DMS79 (cell line): Measurements from ENCODE around the gene RPRD1A.
"Not testable (repeated sequence)": the region's sequence is repeated elsewhere in the genome, so short reads cannot be mapped to it uniquely, and the experiment has no call there.

Experiments used
- DNase-seq: peaks from one replicate; lab custom pipeline; 2025; lab: John Stamatoyannopoulos, UW

The RPRD1A gene, protein sequence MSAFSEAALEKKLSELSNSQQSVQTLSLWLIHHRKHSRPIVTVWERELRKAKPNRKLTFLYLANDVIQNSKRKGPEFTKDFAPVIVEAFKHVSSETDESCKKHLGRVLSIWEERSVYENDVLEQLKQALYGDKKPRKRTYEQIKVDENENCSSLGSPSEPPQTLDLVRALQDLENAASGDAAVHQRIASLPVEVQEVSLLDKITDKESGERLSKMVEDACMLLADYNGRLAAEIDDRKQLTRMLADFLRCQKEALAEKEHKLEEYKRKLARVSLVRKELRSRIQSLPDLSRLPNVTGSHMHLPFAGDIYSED

DNA sequence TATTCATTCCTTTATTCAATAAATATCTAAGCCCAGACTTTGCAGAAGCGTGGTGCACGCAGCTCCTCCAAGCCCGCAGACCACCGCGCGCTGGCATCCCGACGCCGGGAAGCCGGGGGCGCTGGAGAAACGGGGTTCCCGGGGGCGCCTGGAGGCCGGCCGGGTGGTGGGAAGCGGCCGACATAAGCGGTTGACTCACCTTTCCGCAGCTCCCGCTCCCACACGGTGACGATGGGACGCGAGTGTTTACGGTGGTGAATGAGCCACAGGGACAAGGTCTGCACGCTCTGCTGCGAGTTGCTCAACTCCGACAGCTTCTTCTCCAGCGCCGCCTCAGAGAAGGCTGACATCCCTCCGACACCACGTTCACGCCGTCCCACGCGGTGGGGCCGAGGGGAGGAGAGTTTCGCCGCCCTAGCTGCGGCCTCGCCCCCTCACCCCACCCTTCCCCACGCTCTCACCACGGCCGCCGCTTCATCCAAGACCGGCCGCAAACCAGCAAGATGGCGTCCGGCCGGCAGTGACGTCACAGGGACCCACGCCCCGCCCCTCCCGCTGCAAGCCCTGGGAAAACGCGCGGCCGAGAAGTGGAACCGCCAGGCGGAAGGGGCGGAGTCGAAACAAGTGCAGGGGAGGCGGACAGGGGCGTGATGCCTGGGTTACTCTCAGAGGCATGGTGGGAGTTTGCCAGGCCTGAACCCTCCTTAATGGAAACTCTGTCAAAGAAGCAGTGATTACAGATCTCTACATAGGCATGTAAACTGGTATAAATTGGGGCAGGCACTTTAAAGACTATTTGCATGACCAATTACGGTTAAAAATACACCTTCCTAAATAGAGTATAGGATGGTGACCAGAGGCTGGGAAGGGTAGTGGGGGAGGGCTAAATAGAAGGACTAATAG lies at the start of gene RPRD1A:
RPRD1A (minus strand) TSS at position 505 of the 903 bp plus-strand sequence; CDS start at position 350, 155 bp downstream.
- DNase-seq: peak; percentile 95

DNA sequence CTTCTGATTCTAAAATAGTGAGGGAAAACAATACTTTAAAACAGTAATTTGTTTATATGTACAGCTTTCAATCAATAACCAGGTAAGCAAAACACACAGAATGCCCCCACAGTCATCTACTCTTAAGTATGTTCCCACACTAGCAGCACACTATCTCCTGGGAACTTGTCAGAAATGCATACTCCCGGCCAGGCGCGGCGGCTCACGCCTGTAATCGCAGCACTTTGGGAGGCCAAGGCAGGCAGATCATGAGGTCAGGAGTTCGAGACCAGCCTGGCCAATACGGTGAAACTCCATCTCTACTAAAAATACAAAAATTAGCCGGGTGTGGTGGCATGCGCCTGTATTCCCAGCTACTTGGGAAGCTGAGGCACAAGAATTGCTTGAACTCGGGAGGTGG lies 49.4 kb upstream of the RPRD1A start:
- not testable (repeated sequence) for DNase-seq

DNA sequence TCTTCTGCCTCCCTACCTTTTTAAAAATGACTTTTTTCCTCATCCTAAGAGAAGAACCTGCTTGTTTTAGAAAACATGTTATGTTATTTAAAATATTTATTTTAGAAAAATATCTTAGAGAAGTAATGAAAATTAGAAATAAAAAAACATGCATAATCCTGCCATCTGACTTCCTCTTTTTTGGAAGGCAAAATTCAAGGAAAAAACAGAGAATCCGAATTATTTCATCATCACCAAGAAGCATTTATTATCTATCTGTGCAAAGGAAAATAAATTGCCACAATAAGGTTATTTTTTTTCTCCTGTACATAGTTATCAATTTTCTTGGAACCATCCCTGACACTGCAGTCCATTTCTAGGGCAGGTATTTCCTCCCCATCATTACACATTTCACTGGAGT lies 47.4 kb upstream of the RPRD1A start:
- no peak for DNase-seq

DNA sequence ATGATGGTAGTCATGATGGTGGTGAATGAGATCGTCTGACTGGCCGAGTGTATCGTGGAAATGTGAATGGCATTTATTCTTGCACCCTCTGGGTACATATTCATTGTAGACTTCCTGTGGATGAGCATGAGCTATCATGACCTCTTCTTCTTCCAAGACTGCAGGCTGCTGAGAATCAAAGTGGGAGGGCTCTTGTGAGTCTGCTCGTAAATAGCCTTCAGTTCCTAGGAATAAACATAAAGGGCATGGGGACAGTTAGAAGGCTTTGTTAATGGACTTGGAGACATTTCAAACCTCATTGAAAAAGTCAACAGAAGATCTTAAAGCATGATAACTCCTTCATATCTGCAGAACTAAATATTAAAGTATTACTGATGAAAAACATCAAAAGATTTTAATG lies 46.9 kb upstream of the RPRD1A start:
- DNase-seq: no peak

DNA sequence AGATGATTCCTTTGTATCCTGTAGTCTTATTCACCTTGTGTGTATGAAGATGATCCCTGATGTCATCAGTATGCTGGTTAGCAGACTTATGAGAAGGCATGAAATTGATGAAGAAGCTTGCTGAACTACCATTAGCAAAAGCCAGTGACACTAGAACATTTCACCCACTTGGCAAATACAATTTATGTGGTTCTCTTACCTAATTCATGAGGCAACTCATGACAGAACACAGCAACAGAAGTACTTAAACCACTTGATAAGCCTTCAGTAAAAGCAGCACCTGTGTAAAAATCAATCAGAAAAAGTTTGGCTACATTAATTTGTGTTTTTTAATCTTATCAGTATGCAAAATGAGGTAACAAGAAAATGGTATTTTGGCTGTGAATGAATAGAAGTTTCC lies 44.9 kb upstream of the RPRD1A start:
- DNase-seq: no peak

DNA sequence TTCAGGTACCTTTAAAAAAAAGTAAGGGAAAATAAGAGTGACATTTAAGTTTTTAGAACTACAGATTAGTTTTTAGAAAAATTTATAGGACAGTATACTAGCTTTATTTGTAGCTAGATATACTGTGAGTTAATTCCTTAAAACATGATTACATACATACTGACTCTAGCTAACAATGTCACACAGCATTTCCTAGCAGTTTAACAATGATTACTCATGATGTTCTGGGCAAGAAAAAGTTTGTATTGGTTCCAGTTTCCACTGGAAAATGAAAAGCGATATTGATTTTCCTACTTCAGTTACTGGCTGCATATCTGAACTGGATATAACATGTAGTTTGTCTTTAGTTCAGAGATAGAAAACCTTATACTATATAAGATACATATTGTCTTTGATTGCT lies 42.4 kb upstream of the RPRD1A start:
- DNase-seq: no peak

DNA sequence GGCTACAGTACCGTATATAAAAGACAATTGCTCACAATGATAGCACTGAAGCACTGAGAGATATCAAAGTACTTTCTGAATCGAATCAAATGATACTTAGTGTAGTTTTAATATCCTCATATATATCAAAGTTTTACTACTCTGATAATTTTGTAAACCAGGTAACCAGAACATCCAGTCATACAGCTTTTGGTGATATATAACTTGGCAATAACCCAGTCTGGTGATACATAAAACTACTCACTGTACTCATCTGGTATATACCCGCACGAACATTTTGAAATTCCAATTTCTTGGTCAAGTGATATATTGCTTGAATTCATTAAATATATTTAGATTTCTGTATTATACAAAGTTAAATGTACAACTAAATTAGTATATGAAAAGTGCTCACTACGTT lies 41.2 kb upstream of the RPRD1A start:
- no peak for DNase-seq

DNA sequence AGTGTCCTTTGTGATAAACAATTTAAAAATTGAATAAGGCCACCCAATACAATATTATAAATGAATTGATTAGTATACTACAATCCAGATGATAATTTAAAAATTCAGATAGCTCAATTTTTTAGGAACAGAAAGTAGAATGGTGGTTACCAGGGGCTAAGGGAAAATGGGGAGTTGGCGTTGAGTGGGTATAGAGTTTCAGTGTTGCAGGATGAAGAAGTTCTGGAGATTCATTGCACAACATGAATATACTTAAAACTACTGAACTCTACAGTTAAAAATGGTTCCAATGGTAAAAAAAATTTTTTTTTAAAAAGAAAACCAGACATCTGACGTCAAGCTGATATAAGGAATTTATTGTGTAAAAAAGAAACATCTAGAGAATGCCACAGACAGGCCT lies 40.8 kb upstream of the RPRD1A start:
- no peak for DNase-seq

DNA sequence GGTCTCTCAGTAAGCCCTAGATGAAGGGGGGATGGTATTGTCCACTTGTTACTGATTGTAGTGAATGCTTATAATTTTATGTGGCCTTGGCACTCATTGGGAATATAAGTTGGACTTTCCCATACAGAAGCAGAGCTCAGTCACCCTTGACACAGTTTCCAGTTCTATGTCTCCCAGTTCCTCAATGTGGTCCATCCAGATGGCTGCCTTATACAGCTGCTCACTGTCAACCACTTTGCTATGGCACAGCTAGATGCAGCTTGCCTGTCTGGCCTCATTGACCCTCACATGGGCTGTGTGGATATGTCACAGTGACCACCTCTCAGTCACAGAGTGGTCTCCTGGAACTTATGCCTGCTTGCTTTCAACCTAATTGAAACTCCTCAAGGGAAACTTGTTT lies 40.1 kb upstream of the RPRD1A start:
- DNase-seq: no peak

DNA sequence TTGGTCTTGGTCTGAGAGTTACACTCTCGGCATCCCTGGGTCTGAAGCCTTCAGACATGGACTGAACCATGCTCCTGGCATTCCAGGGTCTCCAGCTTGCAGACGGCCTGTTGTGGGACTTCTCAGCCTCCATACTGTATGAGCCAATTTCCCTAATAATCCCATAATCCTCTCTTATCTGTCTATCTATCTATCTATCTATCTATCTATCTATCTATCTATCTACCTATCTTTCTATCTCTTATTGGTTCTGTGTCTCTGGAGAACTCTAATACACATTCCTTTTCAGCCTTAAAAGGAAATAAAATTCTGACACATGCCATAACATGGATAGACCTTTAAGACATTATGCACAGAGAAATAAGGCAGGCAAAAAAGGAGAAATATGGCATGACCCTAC lies 37.4 kb upstream of the RPRD1A start:
- no peak for DNase-seq

DNA sequence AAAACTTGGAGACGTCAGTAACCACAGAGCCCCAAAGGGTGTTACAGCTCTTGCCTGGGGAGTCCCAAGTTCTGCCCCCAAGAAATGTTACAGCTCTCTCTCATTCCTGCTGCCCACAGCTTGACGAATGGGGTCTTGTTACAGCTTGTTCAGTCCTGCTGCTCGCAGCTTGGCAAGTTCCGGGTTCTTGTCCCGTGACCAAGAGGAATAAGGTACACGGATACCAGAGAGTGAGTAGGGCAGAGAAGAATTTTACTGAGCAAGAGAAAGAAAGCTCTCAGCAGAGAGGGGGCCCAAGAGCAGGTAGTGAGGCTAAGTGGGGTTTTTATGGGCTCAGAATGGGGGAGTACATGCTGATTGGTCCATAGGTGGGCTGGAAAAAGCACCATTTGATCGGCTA lies 34.6 kb upstream of the RPRD1A start:
- no peak for DNase-seq

DNA sequence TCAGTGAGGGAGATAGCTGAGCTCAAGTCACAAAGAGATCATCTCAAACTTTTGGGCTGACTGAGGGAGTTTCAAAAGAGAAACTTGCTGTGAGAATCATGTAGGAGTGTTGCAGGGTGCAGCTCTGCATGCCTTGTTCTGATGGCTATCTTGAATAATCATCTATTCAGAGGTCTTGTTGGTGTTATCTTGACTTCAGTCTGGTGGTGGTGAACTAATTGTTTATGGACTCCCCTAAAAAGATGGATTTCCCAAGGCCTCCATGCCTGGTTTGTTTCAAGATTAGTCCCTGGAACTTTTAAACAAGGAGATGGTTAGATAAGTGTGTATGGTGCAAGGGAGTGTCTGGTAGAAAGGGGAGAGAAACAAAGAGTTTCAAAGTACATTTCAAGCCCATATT lies 32.0 kb upstream of the RPRD1A start:
- no peak for DNase-seq

DNA sequence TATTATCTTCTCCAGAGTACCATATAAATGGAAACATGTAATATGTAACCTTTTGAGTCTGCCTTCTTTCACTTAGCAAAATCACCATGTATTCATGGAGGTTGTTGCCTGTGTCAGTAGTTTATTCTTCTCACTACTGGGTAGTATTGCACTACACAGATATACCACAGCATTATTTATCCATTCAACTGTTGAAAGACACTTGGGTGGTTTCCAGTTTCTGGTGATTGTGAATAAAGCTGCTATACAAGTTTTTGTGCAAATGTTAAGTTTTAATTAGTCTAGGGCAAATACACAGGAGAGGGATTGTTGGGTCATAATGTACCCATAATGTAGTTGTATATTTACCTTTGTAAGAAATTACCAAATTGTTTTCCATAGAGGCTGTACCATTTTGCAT lies 29.6 kb upstream of the RPRD1A start:
- no peak for DNase-seq

DNA sequence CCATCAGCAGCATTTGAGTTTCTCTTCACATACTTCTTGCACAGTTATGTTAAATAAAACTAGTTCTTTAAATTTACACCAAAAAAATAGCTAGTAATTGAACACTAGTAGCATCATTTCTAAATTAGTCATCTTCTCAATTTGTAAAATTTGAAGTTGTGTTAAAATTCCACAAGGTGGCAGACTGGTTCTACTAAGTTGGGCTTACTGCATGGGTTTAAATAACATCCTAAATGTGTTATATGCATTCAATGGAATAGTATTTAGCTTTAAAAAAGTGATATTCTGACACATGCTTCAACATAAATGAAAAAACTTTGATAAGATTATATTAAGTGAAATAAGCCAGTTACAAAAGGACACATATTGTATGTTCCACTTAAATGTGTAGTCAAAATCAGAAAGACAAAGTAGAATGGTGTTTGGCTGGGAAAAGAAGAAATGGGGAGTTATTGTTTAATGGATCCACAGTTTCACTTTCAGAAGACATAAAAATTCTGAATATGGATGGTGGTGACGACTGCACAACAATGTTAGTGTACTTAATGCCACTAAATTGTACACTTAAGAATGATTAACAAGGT lies 28.7 kb upstream of the RPRD1A start:
- no peak for DNase-seq

DNA sequence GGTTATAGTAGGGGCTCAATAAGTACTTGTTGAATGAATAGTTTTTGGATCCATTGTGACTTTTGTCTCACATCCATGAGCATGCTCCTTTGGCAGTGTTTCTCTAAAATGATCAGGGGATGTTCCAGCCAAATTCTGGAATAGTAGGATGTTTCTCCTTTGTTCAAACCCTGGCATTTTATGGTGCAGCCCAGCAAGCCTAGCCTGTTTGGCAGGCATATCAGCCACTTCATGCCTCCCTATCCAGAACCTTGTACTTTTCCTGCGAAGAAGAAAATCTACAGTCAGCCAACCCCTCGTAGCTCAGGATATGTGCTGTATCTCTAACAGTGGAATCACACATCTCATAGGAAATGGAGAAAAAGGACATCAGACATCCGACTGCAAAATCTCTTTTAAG lies 27.1 kb upstream of the RPRD1A start:
- DNase-seq: no peak

DNA sequence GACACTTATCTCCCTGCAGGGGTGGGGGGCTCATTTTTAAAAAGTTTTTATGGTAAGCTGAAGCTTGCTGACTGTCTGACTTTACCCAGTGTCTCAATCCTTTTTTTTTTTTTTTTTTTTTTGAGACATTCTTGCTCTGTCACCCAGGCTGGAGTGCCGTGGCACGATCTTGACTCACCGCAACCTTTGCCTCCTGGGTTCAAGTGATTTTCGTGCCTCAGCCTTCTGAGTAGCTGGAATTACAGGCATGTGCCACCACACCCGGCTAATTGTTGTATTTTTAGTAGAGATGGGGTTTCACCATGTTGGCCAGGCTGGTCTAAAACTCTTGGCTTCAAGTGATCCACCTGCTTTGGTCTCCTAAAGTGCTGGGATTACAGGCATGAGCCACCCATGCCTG lies 24.8 kb upstream of the RPRD1A start:
- not testable (repeated sequence) for DNase-seq

DNA sequence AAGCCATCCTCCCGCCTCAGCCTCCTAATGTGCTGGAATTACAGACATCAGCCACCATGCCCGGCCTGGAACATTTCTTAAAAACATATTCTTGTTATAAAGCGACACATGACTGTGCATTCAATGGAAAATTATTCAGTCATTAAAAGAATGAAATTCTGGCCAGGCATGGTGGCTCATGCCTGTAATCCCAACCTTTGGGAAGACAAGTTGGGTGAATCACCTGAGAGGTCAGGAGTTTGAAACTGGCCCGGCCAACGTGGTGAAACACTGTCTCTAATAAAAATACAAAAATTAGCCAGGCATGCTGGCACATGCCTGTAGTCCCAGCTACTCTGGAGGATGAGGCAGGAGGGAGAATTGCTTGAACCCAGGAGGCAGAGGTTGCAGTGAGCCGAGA lies 21.6 kb upstream of the RPRD1A start:
- DNase-seq: no peak

DNA sequence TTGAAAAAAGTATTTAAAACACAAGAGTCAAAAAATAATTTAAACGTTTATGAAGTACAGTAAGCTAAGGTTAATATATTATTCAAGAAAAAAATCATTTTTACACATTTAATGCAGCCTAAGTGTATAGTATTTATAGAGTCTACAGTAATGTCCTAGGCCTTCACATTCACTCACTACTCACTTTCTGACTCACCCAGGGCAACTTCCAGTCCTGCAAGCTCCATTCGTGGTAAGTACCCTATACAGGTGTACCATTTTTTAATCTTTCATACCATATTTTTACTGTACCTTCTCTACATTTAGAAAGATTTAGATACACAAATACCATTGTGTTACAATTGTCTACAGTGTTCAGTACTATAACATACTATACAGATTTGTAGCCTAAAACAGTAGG lies 20.9 kb upstream of the RPRD1A start:
- no peak for DNase-seq

DNA sequence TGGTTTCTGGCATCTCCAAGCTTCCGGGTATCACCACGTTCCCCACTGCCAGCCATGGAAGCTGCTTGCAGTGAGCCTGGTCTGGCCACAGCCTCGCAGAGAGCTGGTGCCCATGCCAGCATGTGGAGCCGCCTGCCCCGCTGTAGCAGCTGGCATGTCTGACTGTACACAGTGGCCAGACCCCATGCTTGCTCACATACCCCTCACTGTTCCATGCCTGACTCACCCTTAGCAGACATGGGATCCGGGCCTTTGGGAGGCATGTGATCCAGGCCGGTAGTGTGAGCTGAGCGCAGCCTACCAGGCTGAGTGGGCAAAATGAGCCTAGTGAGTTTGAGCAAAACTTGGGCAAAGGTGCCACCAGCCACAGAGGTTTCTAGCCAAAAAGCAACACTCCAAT lies 18.8 kb upstream of the RPRD1A start:
- DNase-seq: no peak

DNA sequence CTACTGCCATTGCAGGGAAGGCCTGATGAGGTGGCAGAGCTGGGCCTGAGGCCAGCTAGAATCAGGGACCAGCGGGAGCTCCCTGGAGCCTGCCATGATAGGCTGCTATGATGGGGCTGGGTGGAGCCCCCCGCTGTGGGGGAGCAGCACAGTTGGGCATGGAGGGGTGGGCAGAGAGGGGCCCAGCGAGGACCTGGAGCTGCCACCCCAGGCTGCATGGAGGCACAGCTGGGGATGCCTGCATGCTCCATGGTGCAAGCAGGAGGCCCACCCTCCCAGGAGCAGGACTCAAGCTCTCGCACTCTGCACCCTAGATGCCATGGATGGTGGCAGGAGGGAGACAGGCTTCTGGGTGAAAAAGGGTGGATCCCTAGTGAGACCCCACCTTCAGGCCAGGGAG lies 17.8 kb upstream of the RPRD1A start:
- no peak for DNase-seq

DNA sequence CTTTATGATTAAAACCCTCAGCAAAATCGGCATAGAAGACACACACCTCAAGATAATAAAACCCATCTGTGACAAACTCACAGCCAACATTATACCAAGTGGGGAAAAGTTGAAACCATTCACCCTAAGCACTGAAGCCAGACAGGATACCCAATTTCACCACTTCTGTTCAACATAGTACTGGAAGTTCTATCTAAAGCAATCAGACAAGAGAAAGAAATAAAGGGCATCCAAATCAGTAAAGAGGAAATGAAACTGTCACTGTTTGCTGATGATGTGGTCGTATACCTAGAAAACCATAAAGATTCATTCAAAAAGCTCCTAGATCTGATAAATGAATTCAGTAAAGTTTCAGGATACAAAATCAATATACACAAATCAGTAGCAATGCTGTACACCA lies 16.4 kb upstream of the RPRD1A start:
- DNase-seq: no peak

DNA sequence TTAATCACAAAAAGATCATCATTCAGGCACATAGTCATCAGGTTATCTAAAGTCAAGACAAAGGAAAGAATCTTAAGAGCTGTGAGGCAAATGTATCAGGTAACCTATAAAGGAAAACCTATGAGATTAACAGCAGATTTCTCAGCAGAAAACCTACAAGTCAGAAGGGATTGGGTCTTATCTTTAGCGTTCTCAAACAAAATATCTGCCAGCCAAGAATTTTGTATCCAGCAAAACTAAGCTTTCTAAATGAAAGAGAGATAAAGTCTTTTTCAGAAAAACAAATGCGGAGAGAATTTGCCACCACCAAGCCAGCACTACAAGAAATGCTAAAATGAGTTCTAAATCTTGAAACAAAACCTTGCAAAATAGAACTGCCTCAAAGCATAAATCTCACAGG lies 13.8 kb upstream of the RPRD1A start:
- not testable (repeated sequence) for DNase-seq
